SK-N-SH treated with all-trans-retinoic acid at 6 μM for 48 hours (cell line): Measurements from ENCODE around the gene PTGER4.

Experiments
- BACH2 ChIP-seq: fragments of 250-450 bp; sonication (Bioruptor Pico); IDR thresholded peaks from 2 replicates; pipeline ENCODE4 v1.9.0; 2021; ENCODE audit warnings: mild to moderate bottlenecking, borderline replicate concordance
- CSDC2 ChIP-seq: fragments of 250-450 bp; sonication (Bioruptor Pico); IDR thresholded peaks from 2 replicates; pipeline ENCODE4 v1.5.0; 2020; ENCODE audit warnings: mild to moderate bottlenecking, moderate library complexity
- CSRNP3 ChIP-seq: fragments of 250-450 bp; sonication (Bioruptor Pico); IDR thresholded peaks from 2 replicates; pipeline ENCODE4 v1.5.1; 2021; ENCODE audit warnings: mild to moderate bottlenecking, moderate library complexity
- GLIS3 ChIP-seq: fragments of 250-450 bp; sonication (Bioruptor Pico); IDR thresholded peaks from 2 replicates; pipeline ENCODE4 v1.5.0; 2020; ENCODE audit warnings: mild to moderate bottlenecking, moderate library complexity
- RARB ChIP-seq: fragments of 250-450 bp; sonication (Bioruptor Pico); IDR thresholded peaks from 2 replicates; pipeline ENCODE4 v1.8.0; 2021; ENCODE audit warnings: mild to moderate bottlenecking, moderate library complexity
- TOX ChIP-seq: fragments of 250-450 bp; sonication (Bioruptor Pico); IDR thresholded peaks from 2 replicates; pipeline ENCODE4 v1.8.0; 2021; ENCODE audit warnings: mild to moderate bottlenecking, moderate library complexity, borderline replicate concordance
- ZFP30 ChIP-seq: fragments of 450-650 bp; formaldehyde crosslinking; IDR thresholded peaks from 2 replicates; pipeline ENCODE4 v1.5.0; 2022; ENCODE audit warnings: mild to moderate bottlenecking, moderate library complexity
- ZNF8 ChIP-seq: fragments of 450-650 bp; formaldehyde crosslinking; IDR thresholded peaks from 2 replicates; pipeline ENCODE4 v1.5.0; 2020; ENCODE audit warnings: mild to moderate bottlenecking, moderate library complexity
- TF ChIP-seq, protein P1 (sequence below): fragments of 250-450 bp; sonication (Bioruptor Pico); IDR thresholded peaks from 2 replicates; pipeline ENCODE4 v1.8.0; 2020; ENCODE audit warnings: mild to moderate bottlenecking, moderate library complexity, borderline replicate concordance

GRCh38 chr5:40651201-40651600 is 28.5 kb upstream of the PTGER4 start:
- TF ChIP-seq ZFP30 (no peak), BACH2 (CRISPR knock-in tag) (no peak), TOX (CRISPR knock-in tag) (no peak), CSDC2 (CRISPR knock-in tag) (no peak), RARB (CRISPR knock-in tag) (no peak), ZNF8 (no peak), CSRNP3 (CRISPR knock-in tag) (no peak), GLIS3 (no peak)
- TF ChIP-seq, protein P1, sequence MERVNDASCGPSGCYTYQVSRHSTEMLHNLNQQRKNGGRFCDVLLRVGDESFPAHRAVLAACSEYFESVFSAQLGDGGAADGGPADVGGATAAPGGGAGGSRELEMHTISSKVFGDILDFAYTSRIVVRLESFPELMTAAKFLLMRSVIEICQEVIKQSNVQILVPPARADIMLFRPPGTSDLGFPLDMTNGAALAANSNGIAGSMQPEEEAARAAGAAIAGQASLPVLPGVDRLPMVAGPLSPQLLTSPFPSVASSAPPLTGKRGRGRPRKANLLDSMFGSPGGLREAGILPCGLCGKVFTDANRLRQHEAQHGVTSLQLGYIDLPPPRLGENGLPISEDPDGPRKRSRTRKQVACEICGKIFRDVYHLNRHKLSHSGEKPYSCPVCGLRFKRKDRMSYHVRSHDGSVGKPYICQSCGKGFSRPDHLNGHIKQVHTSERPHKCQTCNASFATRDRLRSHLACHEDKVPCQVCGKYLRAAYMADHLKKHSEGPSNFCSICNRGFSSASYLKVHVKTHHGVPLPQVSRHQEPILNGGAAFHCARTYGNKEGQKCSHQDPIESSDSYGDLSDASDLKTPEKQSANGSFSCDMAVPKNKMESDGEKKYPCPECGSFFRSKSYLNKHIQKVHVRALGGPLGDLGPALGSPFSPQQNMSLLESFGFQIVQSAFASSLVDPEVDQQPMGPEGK (CRISPR knock-in tag) = no peak
